C1 segment of cervical spinal cord (tissue), 14 donors: Measurements from ENCODE around the gene LMF1.
"Not testable (repeated sequence)": the region's sequence is repeated elsewhere in the genome, so short reads cannot be mapped to it uniquely, and the experiment has no call there.

Experiments
- DNase-seq, 14 donors: peaks; one replicate each; lab custom pipeline; 2025; lab: John Stamatoyannopoulos, UW

Gene LMF1

GRCh38 chr16:896261-897199 lies 74.3 kb downstream of the LMF1 start:
- DNase-seq: peak in 7 of 14 donors; percentile 4 to 56 (median 18)

GRCh38 chr16:895371-895770 lies 75.4 kb downstream of the LMF1 start:
- no peak for DNase-seq

- no peak for DNase-seq
Measured at GRCh38 chr16:894841-895240, 75.9 kb downstream of the LMF1 start.

GRCh38 chr16:894136-894535 lies 76.6 kb downstream of the LMF1 start:
- DNase-seq: no peak

- DNase-seq: no peak
Measured at GRCh38 chr16:893360-893759, 77.4 kb downstream of the LMF1 start.

GRCh38 chr16:892536-893255 lies 78.1 kb downstream of the LMF1 start:
- no peak for DNase-seq

GRCh38 chr16:892006-892405 lies 78.8 kb downstream of the LMF1 start:
- DNase-seq: peak in 1 of 14 donors; percentile 6

GRCh38 chr16:891353-891740 lies 79.4 kb downstream of the LMF1 start:
- no peak for DNase-seq

- no peak for DNase-seq
Measured at GRCh38 chr16:890716-891352, 80.0 kb downstream of the LMF1 start.

- DNase-seq: no peak
Measured at GRCh38 chr16:890217-890616, 80.6 kb downstream of the LMF1 start.

GRCh38 chr16:889586-889985 lies 81.2 kb downstream of the LMF1 start:
- no peak for DNase-seq

GRCh38 chr16:888901-889570 lies 81.7 kb downstream of the LMF1 start:
- no peak for DNase-seq

GRCh38 chr16:888456-888855 lies 82.3 kb downstream of the LMF1 start:
- DNase-seq: not testable (repeated sequence)

GRCh38 chr16:887846-888245 lies 82.9 kb downstream of the LMF1 start:
- no peak for DNase-seq

- peak in 1 of 14 donors; percentile 8 for DNase-seq
Measured at GRCh38 chr16:886802-887731, 83.7 kb downstream of the LMF1 start.

- DNase-seq: peak in 5 of 14 donors; percentile 3 to 46 (median 25)
Measured at GRCh38 chr16:886084-886543, 84.7 kb downstream of the LMF1 start.

GRCh38 chr16:885391-885790 lies 85.4 kb downstream of the LMF1 start:
- peak in 1 of 14 donors; percentile 4 for DNase-seq

- no peak for DNase-seq
Measured at GRCh38 chr16:884232-884631, 86.6 kb downstream of the LMF1 start.

- no peak for DNase-seq
Measured at GRCh38 chr16:883781-884180, 87.0 kb downstream of the LMF1 start.

GRCh38 chr16:883340-883739 lies 87.4 kb downstream of the LMF1 start:
- no peak for DNase-seq
